HG02763 (cell line): ENCODE measurements around the gene TMUB2.

Experiments used
- ATAC-seq: cut with Tn5 transposase; IDR thresholded peaks from one replicate; pipeline ENCODE4 v1.9.1; 2021; ENCODE audit warnings: mild to moderate bottlenecking, moderate library complexity; ENCODE audit not compliant: unreplicated experiment

TMUB2 gene

GRCh38 chr17:44176671-44177501, 9.9 kb upstream of the TMUB2 start:
- no peak for ATAC-seq

GRCh38 chr17:44177640-44178039, 9.1 kb upstream of the TMUB2 start:
- ATAC-seq = no peak

DNA sequence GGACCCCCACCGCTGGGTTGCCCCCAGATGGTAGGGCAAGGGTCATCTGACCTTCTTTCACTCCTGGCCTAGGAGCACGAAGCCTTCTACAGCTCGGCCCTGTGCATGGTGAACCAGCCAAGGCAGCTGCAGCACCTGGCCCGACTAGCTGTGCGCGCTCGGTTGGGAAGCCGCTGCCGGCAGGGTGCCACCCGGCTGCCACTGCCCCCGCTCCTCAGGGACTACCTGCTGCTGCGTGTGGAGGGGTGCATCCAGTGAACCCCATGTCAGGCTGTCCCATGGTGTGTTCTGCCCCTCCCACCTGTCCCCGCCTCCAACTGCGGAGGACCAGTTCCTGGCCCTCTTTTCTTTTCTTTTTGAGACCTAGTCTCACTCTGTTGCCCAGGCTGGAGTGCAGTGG, 8.6 kb upstream of the TMUB2 start:
- no peak for ATAC-seq

- ATAC-seq = no peak
These were observed 3.7 kb upstream of the TMUB2 start for GRCh38 chr17:44183024-44183423.

DNA sequence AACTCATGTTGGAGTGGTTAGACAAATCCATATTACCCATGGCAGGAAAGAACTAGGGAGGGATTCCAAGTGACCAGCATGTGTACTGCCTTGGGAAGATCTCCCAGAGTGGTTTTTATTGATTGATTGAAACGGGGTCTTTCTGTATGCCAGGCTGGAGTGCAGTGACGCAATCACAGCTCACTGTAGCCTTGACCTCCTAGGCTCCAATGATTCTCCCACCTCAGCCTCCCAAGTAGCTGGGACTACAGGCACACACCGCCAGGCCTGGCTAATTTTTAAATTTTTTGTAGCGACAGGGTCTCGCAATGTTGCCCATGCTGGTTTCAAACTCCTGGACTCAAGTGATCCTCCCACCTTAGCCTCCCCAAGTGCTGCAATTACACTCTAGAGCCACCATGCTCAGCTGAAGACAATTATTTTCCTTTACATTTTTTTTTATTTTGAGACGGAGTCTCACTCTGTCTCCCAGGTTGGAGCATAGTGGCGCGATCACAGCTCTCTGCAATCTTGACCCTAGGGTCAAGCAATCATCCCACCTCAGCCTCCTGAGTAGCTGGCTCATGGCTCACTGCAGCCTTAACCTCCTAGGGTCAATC, 2.5 kb upstream of the TMUB2 start:
- no peak for ATAC-seq

- peak; percentile 32 for ATAC-seq
These were observed 543 bp downstream of the TMUB2 start for GRCh38 chr17:44187131-44187899.

- ATAC-seq = no peak
These were observed 2.0 kb downstream of the TMUB2 start for GRCh38 chr17:44188576-44189403.

DNA sequence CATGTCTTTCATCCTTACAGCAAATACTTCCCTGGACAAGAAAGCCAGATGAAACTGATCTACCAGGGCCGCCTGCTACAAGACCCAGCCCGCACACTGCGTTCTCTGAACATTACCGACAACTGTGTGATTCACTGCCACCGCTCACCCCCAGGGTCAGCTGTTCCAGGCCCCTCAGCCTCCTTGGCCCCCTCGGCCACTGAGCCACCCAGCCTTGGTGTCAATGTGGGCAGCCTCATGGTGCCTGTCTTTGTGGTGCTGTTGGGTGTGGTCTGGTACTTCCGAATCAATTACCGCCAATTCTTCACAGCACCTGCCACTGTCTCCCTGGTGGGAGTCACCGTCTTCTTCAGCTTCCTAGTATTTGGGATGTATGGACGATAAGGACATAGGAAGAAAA, 3.7 kb downstream of the TMUB2 start:
- no peak for ATAC-seq

- no peak for ATAC-seq
These were observed 4.6 kb downstream of the TMUB2 start for GRCh38 chr17:44191369-44191768.

- ATAC-seq = no peak
These were observed 5.2 kb downstream of the TMUB2 start for GRCh38 chr17:44191941-44192496.

DNA sequence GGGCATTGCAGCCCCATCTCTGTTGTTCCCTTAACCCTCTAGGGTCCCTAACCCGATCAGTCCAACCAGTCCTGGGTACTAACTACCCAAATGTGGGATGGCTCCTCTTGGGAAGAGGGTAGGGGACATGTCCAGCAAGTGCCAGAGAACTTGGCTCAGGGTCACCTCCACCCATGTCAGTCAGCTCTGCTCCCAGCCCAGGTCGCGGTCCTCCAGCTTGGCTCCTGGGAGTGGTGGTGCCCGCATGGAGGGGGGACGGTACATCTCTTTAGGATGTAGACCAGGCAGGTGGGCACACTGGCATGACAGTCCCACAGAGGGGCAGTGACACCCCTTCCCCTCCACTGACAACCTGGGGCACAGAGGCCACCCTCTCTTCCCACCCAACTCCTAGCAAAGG, 6.0 kb downstream of the TMUB2 start:
- ATAC-seq = no peak

- ATAC-seq = no peak
These were observed 6.7 kb downstream of the TMUB2 start for GRCh38 chr17:44193326-44194084.

- ATAC-seq = no peak
These were observed 10.3 kb downstream of the TMUB2 start for GRCh38 chr17:44197107-44197506.

GRCh38 chr17:44197980-44198720, 11.4 kb downstream of the TMUB2 start:
- ATAC-seq = no peak

- ATAC-seq = peak; percentile 20
These were observed 12.2 kb downstream of the TMUB2 start for GRCh38 chr17:44198721-44199552.

GRCh38 chr17:44199553-44200477, 13.0 kb downstream of the TMUB2 start, which contains the start of gene ATXN7L3:
Gene ATXN7L3 (minus strand): TSS chr17:44199884. CDS start chr17:44198070, 1,814 bp downstream.
- ATAC-seq = peak; percentile 66
